Activated CD4-positive, alpha-beta memory T cell treated with anti-CD3 and anti-CD28 coated beads for 36 hours (primary cell): ENCODE measurements around the gene ABCB7. TPM values are rescaled to one million over a fixed set of nuclear protein-coding genes. Genes with fewer than 3 reads are reported as not detected.
"Not testable (repeated sequence)": the region's sequence is repeated elsewhere in the genome, so short reads cannot be mapped to it uniquely, and the experiment has no call there.

ENCODE experiments used
- CTCF ChIA-PET: fragments of 350-600 bp; sonication (Branson Sonifier 250); formaldehyde crosslinking; loops from one replicate; lab custom pipeline; 2021; ENCODE audit warnings: antibody characterized with exemption, inconsistent platforms; lab: Charles Lee
- POLR2A ChIA-PET: fragments of 350-600 bp; sonication (Branson Sonifier 250); formaldehyde crosslinking; loops from one replicate; lab custom pipeline; 2021; ENCODE audit warnings: antibody characterized with exemption; lab: Charles Lee
- DNase-seq: peaks from one replicate; pipeline ENCODE4 v3.0.0-alpha.2; 2020
- H3K27ac Mint-ChIP-seq: one replicate; pipeline ENCODE4 v1.8.0; 2021; ENCODE audit warnings: mixed read lengths
- H3K27me3 Mint-ChIP-seq: one replicate; pipeline ENCODE4 v1.8.0; 2021; ENCODE audit warnings: mixed read lengths
- H3K36me3 Mint-ChIP-seq: one replicate; pipeline ENCODE4 v1.8.0; 2021; ENCODE audit warnings: mixed read lengths
- H3K4me1 Mint-ChIP-seq: one replicate; pipeline ENCODE4 v1.8.0; 2021; ENCODE audit warnings: low read depth, mixed read lengths
- H3K4me3 Mint-ChIP-seq: one replicate; pipeline ENCODE4 v1.8.0; 2021; ENCODE audit warnings: mild to moderate bottlenecking, mixed read lengths
- H3K9me3 Mint-ChIP-seq: one replicate; pipeline ENCODE4 v1.8.0; 2021; ENCODE audit warnings: mixed read lengths
- intact Hi-C: fragments of 100-400 bp; cut with micrococcal nuclease; formaldehyde crosslinking; loops from one replicate; pipeline ENCODE4 v1.15.1; 2023
- total RNA-seq, 2 experiments: library from RNA; stranded (reverse); gene quantifications; one replicate each; pipeline ENCODE4 v1.2.3, GENCODE V29; 2021

The ABCB7 gene
- total RNA-seq, result 10 to 100 TPM; 45.6 to 47.5 TPM

- Mint-ChIP-seq H3K27ac (peak within 1 kb of the TSS; percentile 92), H3K27me3 (no peaks in the 10 kb centered on the region), H3K4me1 (peaks cover 42% of the 10 kb centered on the region), H3K36me3 (peaks cover 1% of the 10 kb centered on the region), H3K4me3 (peak within 1 kb of the TSS; percentile 96), H3K9me3 (no peaks in the 10 kb centered on the region)
- peak; percentile 71 for DNase-seq
- POLR2A ChIA-PET, result interaction anchor here (0.6 to 0.7 kb wide), 2 partner anchors 34 to 382 kb away, joined by 3 to 4 read pairs; no protein-coding TSS in a partner anchor
- CTCF ChIA-PET, result interaction anchor here (1.0 kb wide), 1 partner anchor 119 kb away, joined by 3 read pairs; no protein-coding TSS in a partner anchor
- intact Hi-C loops, result loop anchor here (1.0 to 5.0 kb wide), 4 partner anchors 94 to 991 kb away; partner anchors contain the start of gene ZDHHC15
Measured at GRCh38 chrX:75155827-75156525, at the start of gene ABCB7. Gene ABCB7, minus strand, starts transcription at chrX:75156283. Its CDS starts 11 bp downstream, at chrX:75156272.

- DNase-seq, intact Hi-C loops, H3K36me3 Mint-ChIP-seq, H3K27me3 Mint-ChIP-seq, H3K27ac Mint-ChIP-seq, H3K9me3 Mint-ChIP-seq, H3K4me3 Mint-ChIP-seq, POLR2A ChIA-PET, CTCF ChIA-PET, H3K4me1 Mint-ChIP-seq: not testable (repeated sequence)
Measured at GRCh38 chrX:75188415-75189206, 32.5 kb upstream of the ABCB7 start.

- ChIA-PET POLR2A (no interaction called here), CTCF (no interaction called here)
- no peak overlapping the region for H3K27ac Mint-ChIP-seq
- H3K36me3 Mint-ChIP-seq, result no peaks in the 10 kb centered on the region
- H3K4me1 Mint-ChIP-seq, result no peaks in the 10 kb centered on the region
- no peak for DNase-seq
- H3K4me3 Mint-ChIP-seq, result no peak overlapping the region
- no peaks in the 10 kb centered on the region for H3K9me3 Mint-ChIP-seq
- H3K27me3 Mint-ChIP-seq, result no peaks in the 10 kb centered on the region
- intact Hi-C loops, result no loop called here
Measured at GRCh38 chrX:75181721-75182120, 25.6 kb upstream of the ABCB7 start.

GRCh38 chrX:75179536-75180293 lies 23.6 kb upstream of the ABCB7 start:
- H3K27ac Mint-ChIP-seq, H3K36me3 Mint-ChIP-seq, H3K27me3 Mint-ChIP-seq, H3K9me3 Mint-ChIP-seq, H3K4me3 Mint-ChIP-seq, DNase-seq, POLR2A ChIA-PET, H3K4me1 Mint-ChIP-seq, CTCF ChIA-PET, intact Hi-C loops: not testable (repeated sequence)

GRCh38 chrX:75172257-75172890 lies 16.3 kb upstream of the ABCB7 start:
- H3K27me3 Mint-ChIP-seq, H3K27ac Mint-ChIP-seq, H3K4me1 Mint-ChIP-seq, intact Hi-C loops, H3K4me3 Mint-ChIP-seq, POLR2A ChIA-PET, CTCF ChIA-PET, H3K36me3 Mint-ChIP-seq, H3K9me3 Mint-ChIP-seq, DNase-seq: not testable (repeated sequence)

- H3K4me3 Mint-ChIP-seq, result no peak overlapping the region
- no peak overlapping the region for H3K27ac Mint-ChIP-seq
- ChIA-PET CTCF (no interaction called here), POLR2A (interaction anchor here (1.3 kb wide), 1 partner anchor 116 kb away, joined by 3 read pairs; the partner anchor contains the start of gene UPRT)
- no peak for DNase-seq
- intact Hi-C loops, result loop anchor here (5.0 kb wide), 3 partner anchors 96 to 989 kb away; partner anchors contain the start of gene ZDHHC15
- peaks cover 1% of the 10 kb centered on the region for H3K36me3 Mint-ChIP-seq
- H3K9me3 Mint-ChIP-seq, result no peaks in the 10 kb centered on the region
- H3K4me1 Mint-ChIP-seq, result peaks cover 33% of the 10 kb centered on the region
- H3K27me3 Mint-ChIP-seq, result no peaks in the 10 kb centered on the region
Measured at GRCh38 chrX:75158054-75158453, 2.0 kb upstream of the ABCB7 start.

DNA sequence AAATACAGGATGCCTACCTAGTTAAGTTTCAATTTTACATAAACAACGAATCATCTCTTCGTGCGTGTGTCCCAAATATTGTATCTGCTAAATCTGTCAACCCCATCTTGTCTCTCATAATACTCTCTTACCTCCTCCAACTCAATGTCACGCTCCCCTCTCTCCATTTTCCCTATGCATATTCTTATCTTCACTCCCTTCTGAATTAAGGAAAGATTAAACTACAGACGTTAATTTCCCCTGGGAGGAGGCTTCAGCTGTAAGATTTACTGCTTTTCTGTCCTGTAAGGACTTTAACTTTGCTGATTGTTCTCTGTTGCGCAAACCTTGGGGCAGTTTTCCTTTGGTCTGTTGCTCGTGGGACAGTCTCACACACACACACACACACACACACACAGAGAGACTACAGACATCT lies 455 bp upstream of the ABCB7 start:
- peaks cover 1% of the 10 kb centered on the region for H3K36me3 Mint-ChIP-seq
- H3K27ac Mint-ChIP-seq, result peak overlapping the region; percentile 92
- POLR2A ChIA-PET, result interaction anchor here (0.6 to 0.7 kb wide), 2 partner anchors 35 to 383 kb away, joined by 3 to 4 read pairs; no protein-coding TSS in a partner anchor

DNA sequence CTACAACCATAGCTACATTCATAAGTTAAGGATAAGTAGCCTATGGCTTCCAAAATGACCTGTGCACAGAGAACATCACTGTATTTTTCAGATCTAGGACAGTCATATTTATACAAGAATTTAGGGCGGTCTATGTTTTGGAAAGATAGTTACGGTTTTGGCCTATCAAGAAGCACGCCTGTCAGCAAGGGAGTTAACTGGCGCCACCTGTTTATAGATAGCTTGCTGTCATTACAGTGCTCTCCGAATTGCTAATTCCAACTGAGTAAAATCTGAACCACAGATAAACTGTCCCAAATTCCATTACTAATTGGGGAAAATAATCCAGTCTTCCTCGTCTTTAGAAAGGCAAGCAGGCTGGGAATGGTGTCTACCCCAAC lies 646 bp downstream of the ABCB7 start:
- POLR2A ChIA-PET, result no interaction called here
- peak overlapping the region; percentile 92 for H3K27ac Mint-ChIP-seq
- no peaks in the 10 kb centered on the region for H3K27me3 Mint-ChIP-seq
- DNase-seq, result peak; percentile 12
- intact Hi-C loops, result loop anchor here (5.0 kb wide), 3 partner anchors 93 to 992 kb away; partner anchors contain the start of gene ZDHHC15
- H3K4me3 Mint-ChIP-seq, result peak overlapping the region; percentile 96
- no peaks in the 10 kb centered on the region for H3K9me3 Mint-ChIP-seq
- H3K36me3 Mint-ChIP-seq, result peaks cover 1% of the 10 kb centered on the region
- H3K4me1 Mint-ChIP-seq, result peaks cover 42% of the 10 kb centered on the region
- CTCF ChIA-PET, result interaction anchor here (1.0 kb wide), 1 partner anchor 120 kb away, joined by 3 read pairs; no protein-coding TSS in a partner anchor

More for the DNA sequence above, 455 bp upstream of the ABCB7 start:
- H3K9me3 Mint-ChIP-seq, result no peaks in the 10 kb centered on the region
- CTCF ChIA-PET, result no interaction called here
- no peak for DNase-seq
- intact Hi-C loops, result loop anchor here (1.0 to 5.0 kb wide), 4 partner anchors 94 to 991 kb away; partner anchors contain the start of gene ZDHHC15
- H3K4me3 Mint-ChIP-seq, result peak overlapping the region; percentile 96
- no peaks in the 10 kb centered on the region for H3K27me3 Mint-ChIP-seq
- peaks cover 37% of the 10 kb centered on the region for H3K4me1 Mint-ChIP-seq

GRCh38 chrX:75154871-75155270 lies 1.2 kb downstream of the ABCB7 start:
- Mint-ChIP-seq H3K9me3 (no peaks in the 10 kb centered on the region), H3K27ac (no peak overlapping the region), H3K27me3 (no peaks in the 10 kb centered on the region), H3K4me1 (peaks cover 41% of the 10 kb centered on the region), H3K4me3 (peak overlapping the region; percentile 96), H3K36me3 (peaks cover 1% of the 10 kb centered on the region)
- no peak for DNase-seq
- CTCF ChIA-PET, result interaction anchor here (1.0 kb wide), 1 partner anchor 120 kb away, joined by 3 read pairs; no protein-coding TSS in a partner anchor
- POLR2A ChIA-PET, result no interaction called here
- intact Hi-C loops, result loop anchor here (5.0 kb wide), 3 partner anchors 93 to 992 kb away; partner anchors contain the start of gene ZDHHC15

DNA sequence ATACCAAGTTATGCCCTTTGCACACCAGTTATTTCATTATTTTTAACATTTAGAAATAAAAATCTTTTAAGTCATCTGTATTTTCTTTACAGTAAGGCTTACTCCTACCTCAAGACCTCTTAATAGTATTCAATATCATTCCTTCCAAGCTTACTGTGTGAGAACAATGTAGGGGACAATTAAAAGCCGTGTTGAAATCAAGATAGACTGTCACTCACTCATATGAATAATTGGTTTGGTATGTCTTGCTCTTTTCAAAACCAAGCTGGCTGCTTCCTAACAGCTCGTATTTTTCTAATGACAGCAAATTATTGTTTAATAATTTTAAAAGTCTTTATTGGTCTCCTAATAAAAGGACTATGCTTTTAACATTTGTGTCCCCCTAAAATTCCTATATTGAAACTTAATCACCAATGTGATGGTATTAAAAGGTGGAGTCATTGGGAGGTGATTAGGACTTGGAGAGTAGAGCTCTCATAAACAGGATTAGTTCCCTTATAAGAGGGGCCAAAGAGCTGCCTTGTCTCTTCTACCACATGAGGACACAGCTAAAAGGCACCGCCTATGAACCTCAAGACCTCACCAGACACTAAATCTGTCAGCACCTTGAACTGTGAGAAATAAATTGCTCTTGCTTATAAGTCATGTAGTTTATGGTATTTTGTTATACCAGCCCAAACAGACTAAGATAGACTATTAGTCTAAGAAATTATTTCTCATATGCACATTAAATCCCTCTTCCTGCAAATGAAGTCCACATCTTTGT lies 4.1 kb downstream of the ABCB7 start:
- peaks cover 4% of the 10 kb centered on the region for H3K9me3 Mint-ChIP-seq

More for the DNA sequence above, 4.1 kb downstream of the ABCB7 start:
- no peak for DNase-seq
- Mint-ChIP-seq H3K4me1 (peaks cover 29% of the 10 kb centered on the region), H3K36me3 (peaks cover 12% of the 10 kb centered on the region), H3K27me3 (no peaks in the 10 kb centered on the region), H3K4me3 (no peak overlapping the region), H3K27ac (no peak overlapping the region)
- POLR2A ChIA-PET, result no interaction called here
- intact Hi-C loops, result no loop called here
- CTCF ChIA-PET, result interaction anchor here (0.6 kb wide), 1 partner anchor 56 kb away, joined by 3 read pairs; no protein-coding TSS in a partner anchor
